Right atrium auricular region (tissue), 2 donors: Measurements from ENCODE around the gene GPR18. TPM values are rescaled to one million over a fixed set of nuclear protein-coding genes. Genes with fewer than 3 reads are reported as not detected.

Experiments
- DNase-seq: peaks from one replicate; pipeline ENCODE4 v3.0.0-alpha.2; 2019; ENCODE audit warnings: low spot score
- H3K27ac ChIP-seq, 2 donors: fragments of 200-600 bp; sonication (generic); 1 replicate in 1 of 2; 2 replicates in 1 of 2; pipeline ENCODE4 v1.5.1; 2016 to 2019
- H3K27me3 ChIP-seq, 2 donors: fragments of 200-600 bp; sonication (generic); one replicate each; pipeline versions ENCODE4 v1.5.1 to v1.6.0; 2017 to 2019
- H3K36me3 ChIP-seq: fragments of 200-600 bp; sonication (generic); one replicate; pipeline ENCODE4 v1.5.1; 2016
- H3K4me1 ChIP-seq, 2 donors: fragments of 200-600 bp; sonication (generic); one replicate each; pipeline versions ENCODE4 v1.5.1 to v1.6.0; 2017 to 2019
- H3K4me3 ChIP-seq, 2 donors: fragments of 200-600 bp; sonication (generic); 1 replicate in 1 of 2; 2 replicates in 1 of 2; pipeline ENCODE4 v1.5.1; 2017 to 2019; ENCODE audit warnings: mild to moderate bottlenecking in 1 of 2, moderate library complexity in 1 of 2
- H3K9me3 ChIP-seq, 2 donors: fragments of 200-600 bp; sonication (generic); one replicate each; pipeline ENCODE4 v1.5.1; 2019
- CTCF ChIP-seq, 2 donors: fragments of 200-600 bp; sonication (generic); IDR thresholded peaks; one replicate each; pipeline ENCODE4 v1.5.1; 2019; ENCODE audit warnings: antibody characterized with exemption in 2 of 2
- total RNA-seq, 2 donors: library from RNA; depleted of rRNA; stranded (reverse); fragments of >200 nt; gene quantifications; one replicate each; pipeline ENCODE4 v1.1.0, GENCODE V29; 2016

GPR18 gene
- total RNA-seq, 2 donors from 2014 or later: 0.28 TPM; not detected in 1

- no peak overlapping the region for H3K27ac ChIP-seq
- no peaks in the 10 kb centered on the region for H3K36me3 ChIP-seq
- TF ChIP-seq CTCF (IDR thresholded peaks at IDR 0.05): no peak
- no peak overlapping the region for H3K4me3 ChIP-seq
- no peaks in the 10 kb centered on the region for H3K27me3 ChIP-seq
- peaks cover 0 to 8% of the 10 kb centered on the region in 2 donors for H3K9me3 ChIP-seq
- no peak for DNase-seq
- H3K4me1 ChIP-seq: peaks cover 0 to 5% of the 10 kb centered on the region in 2 donors
Measured at GRCh38 chr13:99272481-99272880, 14.3 kb upstream of the GPR18 start.

- DNase-seq: no peak
- TF ChIP-seq CTCF (IDR thresholded peaks at IDR 0.05): no peak
- Histone ChIP-seq H3K27ac (peak overlapping the region; percentile 3 to 30), H3K4me3 (no peak overlapping the region), H3K4me1 (peaks cover 0 to 5% of the 10 kb centered on the region in 2 donors), H3K9me3 (peaks cover 0 to 8% of the 10 kb centered on the region in 2 donors), H3K36me3 (no peaks in the 10 kb centered on the region), H3K27me3 (no peaks in the 10 kb centered on the region)
Measured at GRCh38 chr13:99271249-99271648, 13.1 kb upstream of the GPR18 start.

GRCh38 chr13:99270518-99270917 is 12.3 kb upstream of the GPR18 start:
- H3K4me3 ChIP-seq: no peak overlapping the region
- TF ChIP-seq CTCF (IDR thresholded peaks at IDR 0.05): no peak
- no peaks in the 10 kb centered on the region for H3K36me3 ChIP-seq
- peaks cover 0 to 8% of the 10 kb centered on the region in 2 donors for H3K9me3 ChIP-seq
- no peaks in the 10 kb centered on the region for H3K27me3 ChIP-seq
- DNase-seq: no peak
- peaks cover 0 to 5% of the 10 kb centered on the region in 2 donors for H3K4me1 ChIP-seq
- H3K27ac ChIP-seq: no peak overlapping the region

- no peak overlapping the region for H3K27ac ChIP-seq
- H3K4me1 ChIP-seq: no peaks in the 10 kb centered on the region
- peaks cover 0 to 8% of the 10 kb centered on the region in 2 donors for H3K9me3 ChIP-seq
Measured at GRCh38 chr13:99269627-99270241, 11.6 kb upstream of the GPR18 start.

GRCh38 chr13:99268822-99269221 is 10.6 kb upstream of the GPR18 start:
- Histone ChIP-seq H3K27ac (no peak overlapping the region), H3K9me3 (peaks cover 0 to 8% of the 10 kb centered on the region in 2 donors), H3K36me3 (no peaks in the 10 kb centered on the region), H3K27me3 (no peaks in the 10 kb centered on the region), H3K4me3 (no peak overlapping the region), H3K4me1 (peaks cover 0 to 3% of the 10 kb centered on the region in 2 donors)
- no peak for DNase-seq
- TF ChIP-seq CTCF (IDR thresholded peaks at IDR 0.05): no peak

More at GRCh38 chr13:99269627-99270241, 11.6 kb upstream of the GPR18 start:
- TF ChIP-seq CTCF (IDR thresholded peaks at IDR 0.05): peak; percentile 44 to 77
- no peaks in the 10 kb centered on the region for H3K36me3 ChIP-seq
- H3K27me3 ChIP-seq: no peaks in the 10 kb centered on the region
- no peak for DNase-seq
- H3K4me3 ChIP-seq: no peak overlapping the region

- TF ChIP-seq CTCF (IDR thresholded peaks at IDR 0.05): no peak
- Histone ChIP-seq H3K4me3 (no peak overlapping the region), H3K27me3 (no peaks in the 10 kb centered on the region), H3K36me3 (no peaks in the 10 kb centered on the region), H3K27ac (no peak overlapping the region), H3K4me1 (peaks cover 0 to 3% of the 10 kb centered on the region in 2 donors), H3K9me3 (peaks cover 0 to 8% of the 10 kb centered on the region in 2 donors)
- no peak for DNase-seq
Measured at GRCh38 chr13:99267927-99268326, 9.7 kb upstream of the GPR18 start.
